HL-60 (cell line): ENCODE data around the gene TPST1.
"Not testable (repeated sequence)": the region's sequence is repeated elsewhere in the genome, so short reads cannot be mapped to it uniquely, and the experiment has no call there.

Experiments used
- DNase-seq, 2 experiments: peaks; one replicate each; pipeline ENCODE4 v3.0.0-alpha.2; 2010 to 2020; ENCODE audit warnings: low read depth in 1 of 2, low spot score in 1 of 2
- H3K27ac ChIP-seq: fragments of 250-450 bp; sonication (Bioruptor Pico); replicated peaks from 2 replicates; pipeline ENCODE4 v1.5.1; 2020; ENCODE audit warnings: mild to moderate bottlenecking, moderate library complexity
- H3K27me3 ChIP-seq: fragments of 250-450 bp; sonication (Bioruptor Pico); 2 replicates; pipeline ENCODE4 v1.5.1; 2021; ENCODE audit warnings: mild to moderate bottlenecking, moderate library complexity; ENCODE audit not compliant: insufficient read depth, poor library complexity, severe bottlenecking
- H3K4me3 ChIP-seq: replicated peaks from 2 replicates; pipeline ENCODE4 v1.5.1; 2011; ENCODE audit warnings: mild to moderate bottlenecking, control low read depth, low read length; ENCODE audit not compliant: insufficient read depth
- CTCF ChIP-seq: IDR thresholded peaks from one replicate; pipeline ENCODE4 v1.5.1; 2011; ENCODE audit warnings: low read length, control low read depth, inconsistent platforms; ENCODE audit not compliant: insufficient read depth
- GABPA ChIP-seq: IDR thresholded peaks from 2 replicates; pipeline ENCODE4 v1.6.1; 2012; ENCODE audit warnings: low read depth
- POLR2AphosphoS5 ChIP-seq: IDR thresholded peaks from 2 replicates; pipeline ENCODE4 v1.6.1; 2012; ENCODE audit warnings: low read depth
- SPI1 ChIP-seq: IDR thresholded peaks from 2 replicates; pipeline ENCODE4 v1.6.1; 2012; ENCODE audit warnings: low read depth, mild to moderate bottlenecking, borderline replicate concordance
- TF ChIP-seq, protein P1 (sequence below): IDR thresholded peaks from 2 replicates; pipeline ENCODE4 v1.6.1; 2012; ENCODE audit warnings: low read depth; ENCODE audit not compliant: insufficient replicate concordance

TPST1 gene

GRCh38 chr7:66357087-66357486, 152.0 kb downstream of the TPST1 start:
- TF ChIP-seq, protein P1, sequence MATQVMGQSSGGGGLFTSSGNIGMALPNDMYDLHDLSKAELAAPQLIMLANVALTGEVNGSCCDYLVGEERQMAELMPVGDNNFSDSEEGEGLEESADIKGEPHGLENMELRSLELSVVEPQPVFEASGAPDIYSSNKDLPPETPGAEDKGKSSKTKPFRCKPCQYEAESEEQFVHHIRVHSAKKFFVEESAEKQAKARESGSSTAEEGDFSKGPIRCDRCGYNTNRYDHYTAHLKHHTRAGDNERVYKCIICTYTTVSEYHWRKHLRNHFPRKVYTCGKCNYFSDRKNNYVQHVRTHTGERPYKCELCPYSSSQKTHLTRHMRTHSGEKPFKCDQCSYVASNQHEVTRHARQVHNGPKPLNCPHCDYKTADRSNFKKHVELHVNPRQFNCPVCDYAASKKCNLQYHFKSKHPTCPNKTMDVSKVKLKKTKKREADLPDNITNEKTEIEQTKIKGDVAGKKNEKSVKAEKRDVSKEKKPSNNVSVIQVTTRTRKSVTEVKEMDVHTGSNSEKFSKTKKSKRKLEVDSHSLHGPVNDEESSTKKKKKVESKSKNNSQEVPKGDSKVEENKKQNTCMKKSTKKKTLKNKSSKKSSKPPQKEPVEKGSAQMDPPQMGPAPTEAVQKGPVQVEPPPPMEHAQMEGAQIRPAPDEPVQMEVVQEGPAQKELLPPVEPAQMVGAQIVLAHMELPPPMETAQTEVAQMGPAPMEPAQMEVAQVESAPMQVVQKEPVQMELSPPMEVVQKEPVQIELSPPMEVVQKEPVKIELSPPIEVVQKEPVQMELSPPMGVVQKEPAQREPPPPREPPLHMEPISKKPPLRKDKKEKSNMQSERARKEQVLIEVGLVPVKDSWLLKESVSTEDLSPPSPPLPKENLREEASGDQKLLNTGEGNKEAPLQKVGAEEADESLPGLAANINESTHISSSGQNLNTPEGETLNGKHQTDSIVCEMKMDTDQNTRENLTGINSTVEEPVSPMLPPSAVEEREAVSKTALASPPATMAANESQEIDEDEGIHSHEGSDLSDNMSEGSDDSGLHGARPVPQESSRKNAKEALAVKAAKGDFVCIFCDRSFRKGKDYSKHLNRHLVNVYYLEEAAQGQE = no peak

GRCh38 chr7:66359656-66360211, 154.6 kb downstream of the TPST1 start:
- H3K27ac ChIP-seq = no peak overlapping the region
- TF ChIP-seq, protein P1 = no peak
- no peak for TF ChIP-seq CTCF
- TF ChIP-seq GABPA = no peak
- no peak for TF ChIP-seq SPI1
- TF ChIP-seq POLR2AphosphoS5 = no peak
- DNase-seq = peak in 1 of 2 experiments; percentile 31

More at GRCh38 chr7:66357087-66357486, 152.0 kb downstream of the TPST1 start:
- H3K27ac ChIP-seq = no peak overlapping the region
- H3K4me3 ChIP-seq = no peak overlapping the region
- no peak for DNase-seq
- H3K27me3 ChIP-seq = no peaks in the 10 kb centered on the region

GRCh38 chr7:66362136-66362535, 157.0 kb downstream of the TPST1 start:
- Histone ChIP-seq H3K27me3 (no peaks in the 10 kb centered on the region), H3K27ac (no peak overlapping the region), H3K4me3 (no peak overlapping the region)
- DNase-seq = no peak
- TF ChIP-seq SPI1 (no peak), CTCF (no peak)

More at GRCh38 chr7:66359656-66360211, 154.6 kb downstream of the TPST1 start:
- Histone ChIP-seq H3K27me3 (no peaks in the 10 kb centered on the region), H3K4me3 (no peak overlapping the region)

DNA sequence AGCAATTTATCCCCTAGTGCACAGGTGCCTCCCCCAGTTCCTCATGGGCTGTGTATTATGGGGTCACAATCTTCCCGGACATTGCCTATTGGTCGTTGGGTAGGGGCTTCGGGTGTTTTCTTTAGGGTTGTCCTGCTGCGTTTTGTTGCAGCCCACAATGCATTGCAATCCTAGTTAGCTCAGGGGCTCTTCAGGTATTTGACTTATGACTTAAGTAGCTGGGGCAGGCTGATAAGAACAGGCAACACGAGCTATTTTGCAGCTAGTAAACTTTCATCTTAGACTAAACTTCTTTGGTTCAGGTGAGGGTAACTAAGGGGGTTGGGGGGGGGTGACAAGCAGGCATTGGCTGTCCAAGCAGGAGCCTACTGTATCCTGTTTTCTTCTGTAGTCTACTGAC, 158.5 kb downstream of the TPST1 start:
- Histone ChIP-seq H3K27ac (no peak overlapping the region), H3K27me3 (no peaks in the 10 kb centered on the region), H3K4me3 (no peak overlapping the region)
- DNase-seq = no peak
- TF ChIP-seq, protein P1 = no peak
- TF ChIP-seq SPI1 (no peak), POLR2AphosphoS5 (no peak), GABPA (no peak), CTCF (no peak)

- H3K27ac ChIP-seq, H3K27me3 ChIP-seq, DNase-seq: not testable (repeated sequence)
Observed at GRCh38 chr7:66365031-66365430, 159.9 kb downstream of the TPST1 start.

More at GRCh38 chr7:66365031-66365430, 159.9 kb downstream of the TPST1 start:
- H3K4me3 ChIP-seq = not testable (repeated sequence)
